Thoracic aorta (tissue), 2 donors: ENCODE results near the gene ADAMTS2. TPM values are rescaled to one million over a fixed set of nuclear protein-coding genes. Genes with fewer than 3 reads are reported as not detected.

Experiments used
- ATAC-seq: fragments of 150-250 bp; one replicate; pipeline ENCODE4 v1.8.0; 2017; ENCODE audit warnings: low read depth; ENCODE audit not compliant: insufficient number of reproducible peaks, low FRiP score
- DNase-seq: peaks from one replicate; pipeline ENCODE4 v3.0.0-alpha.2; 2020; ENCODE audit warnings: low spot score
- H3K27ac ChIP-seq, 2 donors: fragments of 200-600 bp; sonication (generic); 1 replicate in 1 of 2; 2 replicates in 1 of 2; pipeline ENCODE4 v1.5.1; 2016; ENCODE audit warnings: mild to moderate bottlenecking in 2 of 2, moderate library complexity in 2 of 2
- H3K27me3 ChIP-seq: fragments of 200-600 bp; sonication (generic); replicated peaks from 2 replicates; pipeline ENCODE4 v1.6.0; 2016; ENCODE audit warnings: mild to moderate bottlenecking; ENCODE audit not compliant: insufficient read depth
- H3K36me3 ChIP-seq: fragments of 200-600 bp; sonication (generic); one replicate; pipeline ENCODE4 v1.5.1; 2016
- H3K4me1 ChIP-seq, 2 donors: fragments of 200-600 bp; sonication (generic); 1 replicate in 1 of 2; 2 replicates in 1 of 2; pipeline versions ENCODE4 v1.5.1 to v1.6.0; 2016; ENCODE audit warnings: low read depth in 2 of 2, mild to moderate bottlenecking in 1 of 2; ENCODE audit not compliant: control insufficient read depth in 1 of 2
- H3K4me3 ChIP-seq: fragments of 200-600 bp; sonication (generic); 2 replicates; pipeline ENCODE4 v1.5.1; 2016; ENCODE audit warnings: mild to moderate bottlenecking
- H3K9me3 ChIP-seq: fragments of 200-600 bp; sonication (generic); 2 replicates; pipeline ENCODE4 v1.5.1; 2016
- CTCF ChIP-seq: fragments of 200-600 bp; sonication (generic); IDR thresholded peaks from one replicate; pipeline ENCODE4 v1.5.1; 2019; ENCODE audit warnings: antibody characterized with exemption
- total RNA-seq, 2 donors: library from RNA; depleted of rRNA; stranded (reverse); fragments of >200 nt; gene quantifications; one replicate each; pipeline versions ENCODE4 v1.1.0 to v1.2.3, GENCODE V29; 2016

ADAMTS2 gene
- total RNA-seq, 2 donors from 2014 or later: 34.4 to 60.7 TPM

- H3K27me3 ChIP-seq: no peaks in the 10 kb centered on the region
- DNase-seq (no peak), ATAC-seq (no peak)
- no peak overlapping the region for H3K4me3 ChIP-seq
- H3K27ac ChIP-seq: no peak overlapping the region
- no peaks in the 10 kb centered on the region for H3K9me3 ChIP-seq
- TF ChIP-seq CTCF: no peak
- H3K36me3 ChIP-seq: no peaks in the 10 kb centered on the region
- no peaks in the 10 kb centered on the region for H3K4me1 ChIP-seq
These were observed 140.7 kb downstream of the ADAMTS2 start for GRCh38 chr5:179204572-179204971.

- no peak for ATAC-seq
These were observed 142.0 kb downstream of the ADAMTS2 start for GRCh38 chr5:179203248-179203647.

GRCh38 chr5:179201986-179202385 lies 143.3 kb downstream of the ADAMTS2 start:
- ATAC-seq: no peak
- no peaks in the 10 kb centered on the region for H3K4me1 ChIP-seq
- no peaks in the 10 kb centered on the region for H3K9me3 ChIP-seq
- no peaks in the 10 kb centered on the region for H3K36me3 ChIP-seq
- no peak for TF ChIP-seq CTCF
- DNase-seq: no peak
- no peak overlapping the region for H3K4me3 ChIP-seq
- no peak overlapping the region for H3K27ac ChIP-seq
- H3K27me3 ChIP-seq: no peaks in the 10 kb centered on the region

More at GRCh38 chr5:179203248-179203647, 142.0 kb downstream of the ADAMTS2 start:
- Histone ChIP-seq H3K4me3 (no peak overlapping the region), H3K4me1 (no peaks in the 10 kb centered on the region), H3K36me3 (no peaks in the 10 kb centered on the region), H3K9me3 (no peaks in the 10 kb centered on the region), H3K27ac (no peak overlapping the region), H3K27me3 (no peaks in the 10 kb centered on the region)
- no peak for TF ChIP-seq CTCF
- no peak for DNase-seq

GRCh38 chr5:179199246-179199645 lies 146.0 kb downstream of the ADAMTS2 start:
- H3K9me3 ChIP-seq: no peaks in the 10 kb centered on the region
- H3K27ac ChIP-seq: no peak overlapping the region
- no peaks in the 10 kb centered on the region for H3K27me3 ChIP-seq
- no peak for DNase-seq
- H3K4me1 ChIP-seq: peaks cover 0 to 15% of the 10 kb centered on the region in 2 donors
- H3K4me3 ChIP-seq: no peak overlapping the region
- no peak for ATAC-seq
- TF ChIP-seq CTCF: no peak
- H3K36me3 ChIP-seq: no peaks in the 10 kb centered on the region

GRCh38 chr5:179198825-179199224 lies 146.4 kb downstream of the ADAMTS2 start:
- Histone ChIP-seq H3K27ac (no peak overlapping the region), H3K9me3 (no peaks in the 10 kb centered on the region), H3K27me3 (no peaks in the 10 kb centered on the region), H3K4me3 (no peak overlapping the region), H3K4me1 (peaks cover 0 to 15% of the 10 kb centered on the region in 2 donors), H3K36me3 (no peaks in the 10 kb centered on the region)
- DNase-seq: no peak
- no peak for TF ChIP-seq CTCF
- ATAC-seq: no peak
